Keratinocyte (primary cell): Measurements from ENCODE around the gene HTD2. TPM values are rescaled to one million over a fixed set of nuclear protein-coding genes. Genes with fewer than 3 reads are reported as not detected.

Experiments used
- DNase-seq: peaks from one replicate; pipeline ENCODE4 v3.0.0-alpha.2; 2011; ENCODE audit warnings: low read depth, missing footprints, low spot score
- FAIRE-seq: peaks from 2 replicates; lab custom pipeline; 2011; peaks lifted over from hg19 to GRCh38; lab: Jason Lieb, UNC
- H2AFZ ChIP-seq: 2 replicates; pipeline ENCODE4 v1.6.0; 2012; ENCODE audit warnings: low read length, control low read depth, inconsistent platforms; ENCODE audit not compliant: control insufficient read depth
- H3K27ac ChIP-seq: 2 replicates; pipeline ENCODE4 v1.5.1; 2011; ENCODE audit warnings: low read length; ENCODE audit not compliant: control insufficient read depth, insufficient read depth
- H3K27me3 ChIP-seq: 3 replicates; pipeline ENCODE4 v1.6.0; 2011; ENCODE audit warnings: low read length; ENCODE audit not compliant: control insufficient read depth, insufficient read depth; ENCODE audit errors: extremely low read depth
- H3K36me3 ChIP-seq, 2 experiments: 2 replicates in 1 of 2; 3 replicates in 1 of 2; pipeline ENCODE4 v1.5.1; 2011; ENCODE audit warnings: low read length in 2 of 2, mild to moderate bottlenecking in 1 of 2; ENCODE audit not compliant: control insufficient read depth in 2 of 2, insufficient read depth in 2 of 2; ENCODE audit errors: extremely low read depth in 1 of 2
- H3K4me1 ChIP-seq: 3 replicates; pipeline ENCODE4 v1.5.1; 2011; ENCODE audit warnings: low read length; ENCODE audit not compliant: control insufficient read depth, insufficient read depth; ENCODE audit errors: extremely low read depth
- H3K4me2 ChIP-seq: 3 replicates; pipeline ENCODE4 v1.6.0; 2011; ENCODE audit warnings: low read depth, low read length; ENCODE audit not compliant: control insufficient read depth, insufficient read depth; ENCODE audit errors: extremely low read depth
- H3K4me3 ChIP-seq, 3 experiments: fragments of 200-600 bp in 1 of 3; sonication (generic) in 1 of 3; 2 replicates in 2 of 3; 3 replicates in 1 of 3; pipeline ENCODE4 v1.5.1; 2011 to 2016; ENCODE audit warnings: low read length in 3 of 3, mild to moderate bottlenecking in 3 of 3, control low read depth in 2 of 3, inconsistent platforms in 1 of 3, low read depth in 1 of 3, mixed read lengths in 1 of 3, mixed run types in 1 of 3, moderate library complexity in 1 of 3; ENCODE audit not compliant: control insufficient read depth in 2 of 3, insufficient read depth in 2 of 3; ENCODE audit errors: extremely low read depth in 1 of 3
- H3K79me2 ChIP-seq: 2 replicates; pipeline ENCODE4 v1.6.0; 2012; ENCODE audit warnings: low read length; ENCODE audit not compliant: control insufficient read depth, insufficient read depth
- H3K9ac ChIP-seq: 3 replicates; pipeline ENCODE4 v1.6.0; 2011; ENCODE audit warnings: low read length; ENCODE audit not compliant: control insufficient read depth, insufficient read depth; ENCODE audit errors: extremely low read depth
- H3K9me1 ChIP-seq: 3 replicates; pipeline ENCODE4 v1.6.0; 2011; ENCODE audit warnings: low read length; ENCODE audit not compliant: control insufficient read depth, insufficient read depth; ENCODE audit errors: extremely low read depth
- H3K9me3 ChIP-seq: 2 replicates; pipeline ENCODE4 v1.5.1; 2012; ENCODE audit warnings: low read depth, low read length; ENCODE audit not compliant: control insufficient read depth
- H4K20me1 ChIP-seq: 3 replicates; pipeline ENCODE4 v1.6.0; 2011; ENCODE audit warnings: low read length; ENCODE audit not compliant: control insufficient read depth, insufficient read depth; ENCODE audit errors: extremely low read depth
- CTCF ChIP-seq, 3 experiments: IDR thresholded peaks in 1 of 3; conservative IDR thresholded peaks in 1 of 3; optimal IDR thresholded peaks in 1 of 3; 2 replicates in 2 of 3; 3 replicates in 1 of 3; pipeline versions ENCODE3 to v1.5.1; 2011; ENCODE audit warnings: low read length in 3 of 3, mild to moderate bottlenecking in 3 of 3, moderate library complexity in 2 of 3, control low read depth in 1 of 3, inconsistent platforms in 1 of 3; ENCODE audit not compliant: insufficient read depth in 2 of 3; ENCODE audit errors: extremely low read depth in 1 of 3
- EZH2 ChIP-seq: IDR thresholded peaks from one replicate; pipeline ENCODE4 v1.6.1; 2012; ENCODE audit warnings: inconsistent platforms, mild to moderate bottlenecking, low read length, moderate library complexity
- dilution Hi-C: fragments of 300-500 bp; cut with MboI; formaldehyde crosslinking; loops from one replicate; pipeline ENCODE4 v1.7.0; 2020; ENCODE audit warnings: low sequenced_read_pairs; ENCODE audit not compliant: extremely low pct_ligation_motif_present
- polyA plus RNA-seq, 5 experiments: library from polyadenylated mRNA; depleted of rRNA in 3 of 5; stranded (reverse) in 3 of 5; stranded (forward) in 1 of 5; unstranded in 1 of 5; fragments of >200 nt; gene quantifications; 1 replicate in 1 of 5; 2 replicates in 3 of 5; 3 replicates in 1 of 5; pipeline versions ENCODE4 v1.2.1 to v1.2.3, GENCODE V29; 2011 to 2012; ENCODE audit warnings: missing spikeins in 2 of 5, low read depth in 1 of 5, low replicate concordance in 1 of 5

HTD2 gene
- polyA plus RNA-seq, 1 donor (not counting 4 experiments of a cell fraction or from before 2014, with no cell fraction given): 12.5 TPM

GRCh38 chr3:58335652-58335947 lies 29.3 kb downstream of the HTD2 start:
- dilution Hi-C loops: no loop called here
- peak overlapping the region in 2 of 3 experiments; percentile 39 to 62 for H3K4me3 ChIP-seq
- FAIRE-seq: no peak
- H3K79me2 ChIP-seq: peaks cover 6% of the 10 kb centered on the region
- peaks cover 0 to 5% of the 10 kb centered on the region in 2 experiments for H3K36me3 ChIP-seq
- no peaks in the 10 kb centered on the region for H3K9me3 ChIP-seq
- H2AFZ ChIP-seq: peak overlapping the region; percentile 41
- H4K20me1 ChIP-seq: no peaks in the 10 kb centered on the region
- H3K4me1 ChIP-seq: peaks cover 31% of the 10 kb centered on the region
- TF ChIP-seq EZH2 (no peak), CTCF (optimal IDR thresholded peaks at IDR 0.05 in 1 of 3, IDR thresholded peaks at IDR 0.05 in 1 of 3, conservative IDR thresholded peaks at IDR 0.05 in 1 of 3; ENCODE audit: extremely low read depth in 1 of 3, insufficient read depth in 2 of 3, low read length in 3 of 3) (no peak)
- H3K27me3 ChIP-seq: no peaks in the 10 kb centered on the region
- H3K4me2 ChIP-seq: peak overlapping the region; percentile 97
- H3K9ac ChIP-seq: peak overlapping the region; percentile 65
- H3K27ac ChIP-seq: peak overlapping the region; percentile 93
- H3K9me1 ChIP-seq: no peaks in the 10 kb centered on the region
- no peak for DNase-seq

- DNase-seq (peak; percentile 49), FAIRE-seq (peak; percentile 82)
- Histone ChIP-seq H3K9me3 (no peaks in the 10 kb centered on the region), H3K9me1 (no peaks in the 10 kb centered on the region), H3K27ac (no peak overlapping the region), H3K79me2 (peaks cover 6% of the 10 kb centered on the region), H2AFZ (no peak overlapping the region), H3K36me3 (peaks cover 0 to 5% of the 10 kb centered on the region in 2 experiments), H3K4me3 (no peak overlapping the region), H3K9ac (no peak overlapping the region), H4K20me1 (no peaks in the 10 kb centered on the region), H3K27me3 (no peaks in the 10 kb centered on the region), H3K4me1 (peaks cover 31% of the 10 kb centered on the region), H3K4me2 (peak overlapping the region; percentile 22)
- TF ChIP-seq EZH2: no peak
- TF ChIP-seq CTCF (optimal IDR thresholded peaks at IDR 0.05 in 1 of 3, IDR thresholded peaks at IDR 0.05 in 1 of 3, conservative IDR thresholded peaks at IDR 0.05 in 1 of 3; ENCODE audit: extremely low read depth in 1 of 3, insufficient read depth in 2 of 3, low read length in 3 of 3): no peak
- dilution Hi-C loops: no loop called here
Measured at GRCh38 chr3:58336135-58336882, 30.0 kb downstream of the HTD2 start.
